ENCODE data around the gene LOXL3. TPM values are rescaled to one million over a fixed set of nuclear protein-coding genes. Genes with fewer than 3 reads are reported as not detected.

LOXL3 gene
- total and polyA plus RNA-seq, 2 donors (not counting 1 experiment from before 2014, with no cell fraction given) = 0.97 to 1.2 TPM

GRCh38 chr2:74502147-74502719 is 51.5 kb downstream of the LOXL3 start:
- no peak for TF ChIP-seq EZH2 (IDR thresholded peaks at IDR 0.05; ENCODE audit: borderline replicate concordance, insufficient read depth, low read depth, low read length, poor library complexity, severe bottlenecking)
- TF ChIP-seq, protein P1, sequence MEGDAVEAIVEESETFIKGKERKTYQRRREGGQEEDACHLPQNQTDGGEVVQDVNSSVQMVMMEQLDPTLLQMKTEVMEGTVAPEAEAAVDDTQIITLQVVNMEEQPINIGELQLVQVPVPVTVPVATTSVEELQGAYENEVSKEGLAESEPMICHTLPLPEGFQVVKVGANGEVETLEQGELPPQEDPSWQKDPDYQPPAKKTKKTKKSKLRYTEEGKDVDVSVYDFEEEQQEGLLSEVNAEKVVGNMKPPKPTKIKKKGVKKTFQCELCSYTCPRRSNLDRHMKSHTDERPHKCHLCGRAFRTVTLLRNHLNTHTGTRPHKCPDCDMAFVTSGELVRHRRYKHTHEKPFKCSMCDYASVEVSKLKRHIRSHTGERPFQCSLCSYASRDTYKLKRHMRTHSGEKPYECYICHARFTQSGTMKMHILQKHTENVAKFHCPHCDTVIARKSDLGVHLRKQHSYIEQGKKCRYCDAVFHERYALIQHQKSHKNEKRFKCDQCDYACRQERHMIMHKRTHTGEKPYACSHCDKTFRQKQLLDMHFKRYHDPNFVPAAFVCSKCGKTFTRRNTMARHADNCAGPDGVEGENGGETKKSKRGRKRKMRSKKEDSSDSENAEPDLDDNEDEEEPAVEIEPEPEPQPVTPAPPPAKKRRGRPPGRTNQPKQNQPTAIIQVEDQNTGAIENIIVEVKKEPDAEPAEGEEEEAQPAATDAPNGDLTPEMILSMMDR (IDR thresholded peaks at IDR 0.05) = no peak
- Histone ChIP-seq H3K9ac (ENCODE audit: low read length) (peak overlapping the region; percentile 67), H3K9me3 (ENCODE audit: control extremely low read depth in 1 of 3, control insufficient read depth in 2 of 3, insufficient read depth in 1 of 3, low read length in 2 of 3) (peaks cover 0 to 31% (median 0%) of the 10 kb centered on the region in 3 donors), H4K20me1 (ENCODE audit: control insufficient read depth, insufficient read depth, low read length, poor library complexity, severe bottlenecking) (no peaks in the 10 kb centered on the region), H2AFZ (ENCODE audit: insufficient read depth, low read depth, low read length, poor library complexity, severe bottlenecking) (peak overlapping the region; percentile 73), H3K4me1 (ENCODE audit: control insufficient read depth in 2 of 2, insufficient read depth in 2 of 2, low read length in 2 of 2) (peaks cover 60 to 62% of the 10 kb centered on the region in 2 donors), H3K27ac (ENCODE audit: low read length in 2 of 2) (no peak overlapping the region), H3K27me3 (replicated peaks in 1 of 4; ENCODE audit: control extremely low read depth in 1 of 4, control insufficient read depth in 3 of 4, insufficient read depth in 4 of 4, low read length in 3 of 4) (peaks cover 0 to 87% (median 37%) of the 10 kb centered on the region in 4 experiments), H3K79me2 (ENCODE audit: control insufficient read depth, insufficient read depth, low read length) (peaks cover 8% of the 10 kb centered on the region), H3K4me2 (replicated peaks; ENCODE audit: low read depth, low read length, poor library complexity, severe bottlenecking) (peak overlapping the region; percentile 94), H3K4me3 (ENCODE audit: control extremely low read depth in 1 of 5, extremely low read depth in 1 of 5, insufficient read depth in 1 of 5, low read depth in 2 of 5, low read length in 4 of 5) (peak overlapping the region in 4 of 5 experiments; percentile 46 to 67 (median 54)), H3K36me3 (replicated peaks in 1 of 2; ENCODE audit: control extremely low read depth in 1 of 2, control insufficient read depth in 1 of 2, extremely low read depth in 1 of 2, insufficient read depth in 2 of 2, low read length in 1 of 2) (peaks cover 0 to 10% of the 10 kb centered on the region in 2 experiments)
- no peaks in the 10 kb centered on the region for H3K9me3 Mint-ChIP-seq (ENCODE audit: insufficient read depth)
- CTCF ChIA-PET = interaction anchor here (1.0 to 3.0 kb wide), 4 partner anchors 12 to 84 kb away, joined by 3 to 16 read pairs (median 9); partner anchors contain the start of genes CCDC142 and TTC31
- peaks cover 65% of the 10 kb centered on the region for H3K27me3 Mint-ChIP-seq
- H3K27ac Mint-ChIP-seq = peak overlapping the region; percentile 59
- 16% methylated on average over 20 of the region's 32 CpGs for WGBS (ENCODE audit: insufficient coverage)
- peaks cover 74% of the 10 kb centered on the region for H3K4me1 Mint-ChIP-seq
- H3K4me3 Mint-ChIP-seq = peak overlapping the region; percentile 86
- ATAC-seq (ENCODE audit: low read depth) = no peak
- no peak for DNase-seq
- POLR2A ChIA-PET = interaction anchor here (1.6 kb wide), 1 partner anchor 45 kb away, joined by 3 read pairs; no protein-coding TSS in a partner anchor
- intact Hi-C loops (cut with micrococcal nuclease) = no loop called here
